Lower lobe of right lung (tissue), 2 donors: ENCODE data around the gene RALGPS1. TPM values are rescaled to one million over a fixed set of nuclear protein-coding genes. Genes with fewer than 3 reads are reported as not detected.

Experiments
- ATAC-seq, 2 donors: fragments of 200-7000 bp; cut with Tn5 transposase; one replicate each; pipeline ENCODE4 v1.9.1; 2020 to 2022; ENCODE audit warnings: mild to moderate bottlenecking in 2 of 2, moderate library complexity in 2 of 2
- DNase-seq: peaks from one replicate; pipeline ENCODE4 v3.0.0-alpha.2; 2020
- H3K27ac ChIP-seq: fragments of 200-600 bp; one replicate; pipeline ENCODE4 v1.8.0; 2022
- H3K27me3 ChIP-seq: fragments of 200-600 bp; one replicate; pipeline ENCODE4 v1.8.0; 2022; ENCODE audit warnings: low read depth
- H3K36me3 ChIP-seq: fragments of 200-600 bp; one replicate; pipeline ENCODE4 v1.8.0; 2022; ENCODE audit warnings: mild to moderate bottlenecking
- H3K4me1 ChIP-seq: fragments of 200-600 bp; one replicate; pipeline ENCODE4 v1.8.0; 2022
- H3K4me3 ChIP-seq: fragments of 200-600 bp; one replicate; pipeline ENCODE4 v1.8.0; 2022; ENCODE audit warnings: mild to moderate bottlenecking
- H3K9me3 ChIP-seq: fragments of 200-600 bp; one replicate; pipeline ENCODE4 v1.8.0; 2022
- CTCF ChIP-seq: fragments of 200-600 bp; IDR thresholded peaks from one replicate; pipeline ENCODE4 v1.8.0; 2022; ENCODE audit warnings: antibody characterized with exemption, mild to moderate bottlenecking
- intact Hi-C: fragments of 100-400 bp; cut with DNase I; formaldehyde crosslinking; loops from one replicate; pipeline ENCODE4 v1.11.0; 2022
- total RNA-seq: library from RNA; stranded (reverse); fragmentation: NEBNext Ultra II Directional; extraction: Animal tissue kit (Norgen Biotek cat#: 25700); gene quantifications from one replicate; pipeline ENCODE4 v1.2.1, GENCODE V29; 2021
- donor health status: DM: no; HTN: yes; CAD: no; lungs with severe emphysema.

The RALGPS1 gene
- total RNA-seq, 1 donor from 2014 or later = 17.6 TPM

DNA sequence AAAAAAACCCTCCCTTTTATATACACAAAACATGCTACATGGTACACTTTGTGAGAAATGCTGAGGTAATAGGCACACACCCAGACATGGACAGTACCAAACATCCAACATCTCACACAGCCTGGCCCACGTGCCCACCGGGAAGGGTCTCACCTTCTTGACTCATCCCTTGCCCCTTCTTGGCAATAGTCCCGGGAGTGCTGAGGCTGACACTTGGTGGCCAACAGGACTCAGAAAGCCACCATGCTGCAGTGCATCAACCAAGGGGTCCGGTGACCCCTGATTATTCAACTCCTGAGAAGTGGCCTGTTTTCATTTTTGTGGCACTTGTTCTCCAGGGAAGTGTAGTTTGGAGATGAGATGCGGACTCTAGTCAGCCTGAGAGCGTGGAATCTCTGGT lies 172.8 kb downstream of the RALGPS1 start:
- H3K27me3 ChIP-seq = no peaks in the 10 kb centered on the region
- H3K4me3 ChIP-seq = no peak overlapping the region
- H3K4me1 ChIP-seq = peaks cover 4% of the 10 kb centered on the region
- intact Hi-C loops = no loop called here
- no peaks in the 10 kb centered on the region for H3K9me3 ChIP-seq
- no peak overlapping the region for H3K27ac ChIP-seq
- DNase-seq (no peak), ATAC-seq (no peak)
- peaks cover 38% of the 10 kb centered on the region for H3K36me3 ChIP-seq
- no peak for TF ChIP-seq CTCF

GRCh38 chr9:127087836-127088235 lies 173.3 kb downstream of the RALGPS1 start:
- H3K4me3 ChIP-seq = no peak overlapping the region
- H3K36me3 ChIP-seq = peaks cover 42% of the 10 kb centered on the region
- intact Hi-C loops = no loop called here
- no peaks in the 10 kb centered on the region for H3K27me3 ChIP-seq
- no peak for TF ChIP-seq CTCF
- ATAC-seq (no peak), DNase-seq (no peak)
- H3K9me3 ChIP-seq = no peaks in the 10 kb centered on the region
- no peak overlapping the region for H3K27ac ChIP-seq
- peaks cover 4% of the 10 kb centered on the region for H3K4me1 ChIP-seq

- H3K9me3 ChIP-seq = no peaks in the 10 kb centered on the region
- intact Hi-C loops = no loop called here
- no peak overlapping the region for H3K4me3 ChIP-seq
- H3K27ac ChIP-seq = no peak overlapping the region
- peaks cover 47% of the 10 kb centered on the region for H3K36me3 ChIP-seq
- ATAC-seq (no peak), DNase-seq (no peak)
- no peaks in the 10 kb centered on the region for H3K4me1 ChIP-seq
- no peaks in the 10 kb centered on the region for H3K27me3 ChIP-seq
- no peak for TF ChIP-seq CTCF
Observed at GRCh38 chr9:127088724-127089615, 174.4 kb downstream of the RALGPS1 start.

GRCh38 chr9:127089631-127090081 lies 175.1 kb downstream of the RALGPS1 start:
- no peak for ATAC-seq
- Histone ChIP-seq H3K27me3 (no peaks in the 10 kb centered on the region), H3K4me1 (no peaks in the 10 kb centered on the region), H3K27ac (peak overlapping the region; percentile 36), H3K4me3 (no peak overlapping the region), H3K36me3 (peaks cover 47% of the 10 kb centered on the region), H3K9me3 (no peaks in the 10 kb centered on the region)
- TF ChIP-seq CTCF = no peak
- intact Hi-C loops = no loop called here
- no peak for DNase-seq

DNA sequence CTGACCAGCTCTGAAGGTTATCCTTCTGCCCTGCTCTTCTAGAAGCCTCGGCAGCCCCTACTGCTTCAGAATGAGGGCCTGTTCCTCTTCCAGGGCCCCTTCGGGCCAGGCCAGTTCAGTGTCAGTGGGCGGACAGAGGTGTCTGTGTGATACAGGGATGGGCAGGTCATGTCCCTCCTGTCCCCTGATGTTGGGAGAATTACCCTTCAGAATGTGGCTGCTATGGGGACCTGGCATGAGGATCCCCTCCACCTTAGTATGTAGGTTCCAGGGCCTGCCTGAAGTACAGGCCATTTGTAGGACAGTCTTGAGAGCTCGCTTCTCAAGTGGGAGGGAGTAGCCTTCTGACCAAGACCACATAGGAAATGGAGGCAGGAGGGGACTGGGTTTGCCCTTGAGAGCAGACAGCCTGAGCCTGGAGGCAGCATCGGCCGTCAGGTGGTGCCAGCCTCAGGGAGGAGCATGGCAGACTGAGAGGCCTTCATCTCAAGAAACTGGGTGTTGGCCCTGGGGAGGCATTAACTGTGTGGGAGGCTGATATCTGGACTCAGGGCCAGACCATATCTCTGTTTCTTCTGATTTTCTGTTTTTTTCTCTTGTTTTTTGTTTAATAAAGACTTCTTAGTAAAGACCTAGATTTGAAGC lies 175.9 kb downstream of the RALGPS1 start:
- Histone ChIP-seq H3K27ac (peak overlapping the region; percentile 36), H3K4me1 (no peaks in the 10 kb centered on the region), H3K36me3 (peaks cover 47% of the 10 kb centered on the region), H3K4me3 (no peak overlapping the region), H3K9me3 (no peaks in the 10 kb centered on the region), H3K27me3 (no peaks in the 10 kb centered on the region)
- intact Hi-C loops = no loop called here
- no peak for TF ChIP-seq CTCF
- DNase-seq = no peak
- ATAC-seq = peak in 1 of 2 donors; percentile 13
